HL-60 (cell line): ENCODE data around the gene NOXO1.
A peak's percentile ranks its signal among the peaks of the same experiment; 100 is the strongest.

Experiments
- CTCF ChIP-seq: IDR thresholded peaks from one replicate; pipeline ENCODE4 v1.5.1; 2011; ENCODE audit warnings: low read length, control low read depth, inconsistent platforms; ENCODE audit not compliant: insufficient read depth
- POLR2AphosphoS5 ChIP-seq: IDR thresholded peaks from 2 replicates; pipeline ENCODE4 v1.6.1; 2012; ENCODE audit warnings: low read depth
- REST ChIP-seq: IDR thresholded peaks from 2 replicates; pipeline ENCODE4 v1.6.1; 2012; ENCODE audit warnings: low read depth; ENCODE audit not compliant: insufficient replicate concordance
- SPI1 ChIP-seq: IDR thresholded peaks from 2 replicates; pipeline ENCODE4 v1.6.1; 2012; ENCODE audit warnings: low read depth, mild to moderate bottlenecking, borderline replicate concordance

- TF ChIP-seq CTCF (peak; percentile 74), REST (no peak), POLR2AphosphoS5 (no peak; the same call in 1 of the 2 replicates), SPI1 (no peak)
Measured at GRCh38 chr16:1941162-1942046, 39.9 kb downstream of the NOXO1 start.
